OCI-LY1 (cell line): ENCODE results near the gene CFL1.

Experiments used
- H2AFZ ChIP-seq: fragments of 200-600 bp; sonication (generic), shearing (Covaris generic); 2 replicates; pipeline ENCODE4 v1.6.0; 2014; ENCODE audit warnings: antibody characterized with exemption, mild to moderate bottlenecking, low read length
- H3F3A ChIP-seq: fragments of 200-600 bp; sonication (generic), shearing (Covaris generic); 2 replicates; pipeline ENCODE4 v1.6.0; 2014; ENCODE audit warnings: mild to moderate bottlenecking, antibody characterized with exemption, low read length, moderate library complexity; ENCODE audit not compliant: insufficient read depth
- H3K27ac ChIP-seq: fragments of 200-600 bp; sonication (generic); 2 replicates; pipeline ENCODE4 v1.5.1; 2014; ENCODE audit warnings: low read length, mixed run types, mild to moderate bottlenecking, low read depth; ENCODE audit not compliant: poor library complexity, severe bottlenecking
- H3K27me3 ChIP-seq: fragments of 200-600 bp; sonication (generic); 2 replicates; pipeline ENCODE4 v1.6.0; 2014; ENCODE audit warnings: antibody characterized with exemption, mild to moderate bottlenecking, low read length, moderate library complexity; ENCODE audit not compliant: insufficient read depth
- H3K36me3 ChIP-seq: fragments of 200-600 bp; sonication (generic); 2 replicates; pipeline ENCODE4 v1.6.1; 2014; ENCODE audit warnings: mild to moderate bottlenecking, antibody characterized with exemption, low read length, moderate library complexity, mixed read lengths; ENCODE audit not compliant: insufficient read depth
- H3K4me1 ChIP-seq: fragments of 200-600 bp; sonication (generic); 2 replicates; pipeline ENCODE4 v1.5.1; 2014; ENCODE audit warnings: mild to moderate bottlenecking, low read length, moderate library complexity; ENCODE audit not compliant: insufficient read depth, severe bottlenecking
- H3K4me2 ChIP-seq: fragments of 200-600 bp; sonication (generic), shearing (Covaris generic); 2 replicates; pipeline ENCODE4 v1.6.1; 2014; ENCODE audit warnings: low read length
- H3K4me3 ChIP-seq: fragments of 200-600 bp; sonication (generic); 2 replicates; pipeline ENCODE4 v1.5.1; 2014; ENCODE audit warnings: low read length, low read depth, mild to moderate bottlenecking, mixed read lengths; ENCODE audit not compliant: poor library complexity, severe bottlenecking
- H3K79me2 ChIP-seq: fragments of 200-600 bp; shearing (Covaris generic); 2 replicates; pipeline ENCODE4 v1.6.1; 2016; ENCODE audit warnings: mixed run types, low read length, mixed read lengths; ENCODE audit not compliant: insufficient read depth
- H3K9ac ChIP-seq: fragments of 200-600 bp; sonication (generic), shearing (Covaris generic); 2 replicates; pipeline ENCODE4 v1.6.1; 2014; ENCODE audit warnings: mild to moderate bottlenecking, low read length, mixed read lengths
- H3K9me2 ChIP-seq: fragments of 200-600 bp; sonication (generic), shearing (Covaris generic); 2 replicates; pipeline ENCODE4 v1.6.1; 2014; ENCODE audit warnings: low read depth, mild to moderate bottlenecking, low read length, mixed read lengths
- H3K9me3 ChIP-seq: fragments of 200-600 bp; shearing (Covaris generic); 2 replicates; pipeline ENCODE4 v1.6.1; 2014; ENCODE audit warnings: low read length, mixed read lengths
- H4K20me1 ChIP-seq: fragments of 200-600 bp; sonication (generic), shearing (Covaris generic); 2 replicates; pipeline ENCODE4 v1.6.0; 2016; ENCODE audit warnings: mild to moderate bottlenecking, low read length; ENCODE audit not compliant: insufficient read depth
- CTCF ChIP-seq: fragments of 200-600 bp; sonication (generic), shearing (Covaris generic); IDR thresholded peaks from 2 replicates; pipeline ENCODE4 v1.5.1; 2017; ENCODE audit warnings: mild to moderate bottlenecking, antibody characterized with exemption, low read length, moderate library complexity, mixed read lengths
- EZH2 ChIP-seq: fragments of 200-600 bp; sonication (generic), shearing (Covaris generic); IDR thresholded peaks from 2 replicates; pipeline ENCODE4 v1.8.0; 2017; ENCODE audit warnings: borderline replicate concordance, mixed run types, mild to moderate bottlenecking, antibody characterized with exemption, low read length, moderate library complexity, mixed read lengths

Gene CFL1

GRCh38 chr11:65860278-65861164, 2.5 kb upstream of the CFL1 start, which contains the start of gene MUS81:
MUS81 (plus strand) TSS chr11:65860433; CDS start chr11:65860754, 321 bp downstream.
- Histone ChIP-seq H3K36me3 (peaks cover 64% of the 10 kb centered on the region), H4K20me1 (peaks cover 5% of the 10 kb centered on the region; the same call in 1 of the 2 replicates), H2AFZ (no peak within 1 kb of the TSS), H3K27me3 (no peaks in the 10 kb centered on the region), H3K27ac (peak within 1 kb of the TSS; percentile 94), H3F3A (0 out of 2 replicates have a peak, but pooled peaks cover 5% of the 10 kb centered on the region), H3K4me1 (peaks cover 32% of the 10 kb centered on the region), H3K4me3 (peak within 1 kb of the TSS; percentile 99), H3K4me2 (peak within 1 kb of the TSS; percentile 88), H3K79me2 (peaks cover 23% of the 10 kb centered on the region), H3K9me2 (no peaks in the 10 kb centered on the region), H3K9ac (peak within 1 kb of the TSS; percentile 87), H3K9me3 (no peaks in the 10 kb centered on the region)
- TF ChIP-seq EZH2 (no peak), CTCF (peak; percentile 93)

- Histone ChIP-seq H3K9me2 (no peaks in the 10 kb centered on the region), H3K27me3 (no peaks in the 10 kb centered on the region), H3K79me2 (peaks cover 23% of the 10 kb centered on the region), H2AFZ (no peak overlapping the region), H4K20me1 (peaks cover 5% of the 10 kb centered on the region; the same call in 1 of the 2 replicates), H3K4me2 (peak overlapping the region; percentile 82), H3K4me3 (peak overlapping the region; percentile 99), H3F3A (0 out of 2 replicates have a peak, but pooled peaks cover 5% of the 10 kb centered on the region), H3K9me3 (no peaks in the 10 kb centered on the region), H3K4me1 (peaks cover 32% of the 10 kb centered on the region), H3K9ac (peak overlapping the region; percentile 87), H3K36me3 (peaks cover 64% of the 10 kb centered on the region), H3K27ac (peak overlapping the region; percentile 94)
- TF ChIP-seq CTCF (no peak), EZH2 (no peak)
Measured at GRCh38 chr11:65859812-65860277, 1.9 kb upstream of the CFL1 start.

DNA sequence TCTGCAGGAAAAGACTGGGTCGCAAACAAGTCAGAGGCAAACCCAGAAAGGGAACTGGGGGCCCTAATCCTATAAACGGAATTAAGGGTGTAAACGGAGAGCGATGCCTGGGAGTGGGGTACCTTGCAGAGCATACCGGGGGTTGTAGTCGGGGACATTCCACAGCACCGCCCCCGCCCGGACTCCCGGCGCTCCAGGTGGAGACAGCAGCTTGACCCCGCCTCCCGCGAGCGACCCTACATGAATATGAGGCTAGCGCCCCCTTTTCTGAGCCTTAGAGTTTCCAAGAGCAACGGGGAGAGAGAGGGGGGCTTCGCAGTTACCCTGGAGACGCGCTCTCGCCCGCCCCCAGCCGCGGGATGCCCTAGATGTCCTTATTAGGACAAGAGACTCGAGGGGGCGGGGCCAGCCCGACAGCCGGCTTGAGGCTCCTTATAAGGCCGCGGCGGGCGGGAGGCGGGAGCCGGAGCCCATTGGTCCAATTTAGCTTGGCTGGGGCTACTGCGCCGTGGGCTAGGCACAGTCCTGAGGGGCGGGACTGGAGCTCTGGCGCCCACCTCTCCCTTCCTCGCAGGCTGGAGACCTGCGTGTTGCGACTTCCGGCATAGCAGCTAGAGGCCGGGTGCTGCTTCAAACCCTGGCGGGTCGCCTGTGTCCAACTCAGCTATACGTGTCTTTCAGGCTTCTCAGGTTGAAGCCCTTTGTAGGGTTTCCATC, 1.3 kb upstream of the CFL1 start:
- TF ChIP-seq EZH2 (no peak), CTCF (no peak)
- H3K79me2 ChIP-seq, result peaks cover 23% of the 10 kb centered on the region

More for the DNA sequence above, 1.3 kb upstream of the CFL1 start:
- H3K9me2 ChIP-seq, result no peaks in the 10 kb centered on the region
- no peaks in the 10 kb centered on the region for H3K27me3 ChIP-seq
- H3K27ac ChIP-seq, result peak overlapping the region; percentile 94
- peak overlapping the region; percentile 99 for H3K4me3 ChIP-seq
- no peaks in the 10 kb centered on the region for H3K9me3 ChIP-seq
- peak overlapping the region; percentile 87 for H3K9ac ChIP-seq
- peaks cover 5% of the 10 kb centered on the region; the same call in 1 of the 2 replicates for H4K20me1 ChIP-seq
- H3F3A ChIP-seq, result 0 out of 2 replicates have a peak, but pooled peaks cover 5% of the 10 kb centered on the region
- H3K4me2 ChIP-seq, result peak overlapping the region; percentile 88
- peaks cover 32% of the 10 kb centered on the region for H3K4me1 ChIP-seq
- H3K36me3 ChIP-seq, result peaks cover 64% of the 10 kb centered on the region
- no peak overlapping the region for H2AFZ ChIP-seq
